ENCODE results near the gene MEGF6.

Gene MEGF6

GRCh38 chr1:3555131-3555920, 56.0 kb downstream of the MEGF6 start:
- no peak for DNase-seq (ENCODE audit: low read depth, low spot score)

- no peak for DNase-seq (ENCODE audit: low read depth, low spot score)
Observed at GRCh38 chr1:3553940-3554223, 57.4 kb downstream of the MEGF6 start.

GRCh38 chr1:3553166-3553939, 58.0 kb downstream of the MEGF6 start:
- DNase-seq (ENCODE audit: low read depth, low spot score), result no peak

GRCh38 chr1:3552751-3553150, 58.6 kb downstream of the MEGF6 start:
- no peak for DNase-seq (ENCODE audit: low read depth, low spot score)

- DNase-seq (ENCODE audit: low read depth, low spot score), result no peak
Observed at GRCh38 chr1:3552176-3552575, 59.1 kb downstream of the MEGF6 start.

GRCh38 chr1:3551711-3552110, 59.6 kb downstream of the MEGF6 start:
- DNase-seq (ENCODE audit: low read depth, low spot score), result no peak

GRCh38 chr1:3551290-3551678, 60.0 kb downstream of the MEGF6 start:
- DNase-seq (ENCODE audit: low read depth, low spot score), result no peak

- DNase-seq (ENCODE audit: low read depth, low spot score), result no peak
Observed at GRCh38 chr1:3550511-3551289, 60.6 kb downstream of the MEGF6 start.

GRCh38 chr1:3548895-3549294, 62.4 kb downstream of the MEGF6 start:
- no peak for DNase-seq (ENCODE audit: low read depth, low spot score)

- DNase-seq (ENCODE audit: low read depth, low spot score), result no peak
Observed at GRCh38 chr1:3548156-3548893, 63.0 kb downstream of the MEGF6 start.

GRCh38 chr1:3547055-3548005, 64.0 kb downstream of the MEGF6 start:
- DNase-seq (ENCODE audit: low read depth, low spot score), result no peak

GRCh38 chr1:3546048-3546384, 65.3 kb downstream of the MEGF6 start:
- DNase-seq (ENCODE audit: low read depth, low spot score), result no peak

- DNase-seq (ENCODE audit: low read depth, low spot score), result no peak
Observed at GRCh38 chr1:3545363-3546047, 65.8 kb downstream of the MEGF6 start.

GRCh38 chr1:3544040-3544977, 67.0 kb downstream of the MEGF6 start:
- DNase-seq (ENCODE audit: low read depth, low spot score), result no peak

- DNase-seq (ENCODE audit: low read depth, low spot score), result no peak
Observed at GRCh38 chr1:3543076-3544039, 68.0 kb downstream of the MEGF6 start.

- no peak for DNase-seq (ENCODE audit: low read depth, low spot score)
Observed at GRCh38 chr1:3542676-3543075, 68.6 kb downstream of the MEGF6 start.

- DNase-seq (ENCODE audit: low read depth, low spot score), result no peak
Observed at GRCh38 chr1:3541936-3542335, 69.4 kb downstream of the MEGF6 start.

GRCh38 chr1:3541465-3541864, 69.8 kb downstream of the MEGF6 start:
- DNase-seq (ENCODE audit: low read depth, low spot score), result no peak

Measured in smooth muscle cell of the brain vasculature (primary cell).